BE2C (cell line): Measurements from ENCODE around the gene PORCN.
A peak's percentile ranks its signal among the peaks of the same experiment; 100 is the strongest.

Source experiments
- DNase-seq: peaks from one replicate; pipeline ENCODE4 v3.0.0-alpha.2; 2020
- H3K27me3 ChIP-seq: fragments of 250-450 bp; sonication (Bioruptor Pico); 2 replicates; pipeline ENCODE4 v1.5.1; 2020; ENCODE audit warnings: mild to moderate bottlenecking
- H3K36me3 ChIP-seq: fragments of 250-450 bp; sonication (Bioruptor Pico); 2 replicates; pipeline ENCODE4 v1.5.1; 2020; ENCODE audit warnings: mild to moderate bottlenecking
- H3K4me1 ChIP-seq: fragments of 250-450 bp; sonication (Bioruptor Pico); 2 replicates; pipeline ENCODE4 v1.5.1; 2020
- H3K4me3 ChIP-seq: 2 replicates; pipeline ENCODE4 v1.5.1; 2011; ENCODE audit warnings: low read depth, low read length
- H3K9me3 ChIP-seq: fragments of 250-450 bp; sonication (Bioruptor Pico); 2 replicates; pipeline ENCODE4 v1.5.1; 2020
- CTCF ChIP-seq: IDR thresholded peaks from 2 replicates; pipeline ENCODE4 v1.5.1; 2012; ENCODE audit warnings: mild to moderate bottlenecking, low read depth, low read length

The PORCN gene

GRCh38 chrX:48532161-48532560, 23.4 kb downstream of the PORCN start:
- Histone ChIP-seq H3K4me1 (no peaks in the 10 kb centered on the region), H3K36me3 (peaks cover 3% of the 10 kb centered on the region; the same call in 1 of the 2 replicates), H3K27me3 (no peaks in the 10 kb centered on the region), H3K4me3 (no peak overlapping the region), H3K9me3 (no peaks in the 10 kb centered on the region)
- DNase-seq, result no peak
- TF ChIP-seq CTCF, result no peak

- Histone ChIP-seq H3K27me3 (no peaks in the 10 kb centered on the region), H3K36me3 (peaks cover 2% of the 10 kb centered on the region; the same call in 1 of the 2 replicates), H3K9me3 (no peaks in the 10 kb centered on the region), H3K4me1 (no peaks in the 10 kb centered on the region), H3K4me3 (no peak overlapping the region)
- no peak for DNase-seq
- no peak for TF ChIP-seq CTCF
These were observed 24.4 kb downstream of the PORCN start for GRCh38 chrX:48533165-48533564.

GRCh38 chrX:48538641-48539344, 30.0 kb downstream of the PORCN start:
- H3K27me3 ChIP-seq, result no peaks in the 10 kb centered on the region
- H3K4me3 ChIP-seq, result peak overlapping the region; percentile 66
- no peak for DNase-seq
- no peaks in the 10 kb centered on the region for H3K9me3 ChIP-seq
- H3K36me3 ChIP-seq, result no peaks in the 10 kb centered on the region
- no peak for TF ChIP-seq CTCF
- no peaks in the 10 kb centered on the region for H3K4me1 ChIP-seq

- peak; percentile 94 for DNase-seq
These were observed 30.7 kb downstream of the PORCN start, which contains the start of gene TBC1D25 for GRCh38 chrX:48539345-48540027. Gene TBC1D25 (plus strand): TSS chrX:48539714. CDS start chrX:48539798, 84 bp downstream.

GRCh38 chrX:48540028-48540375, 31.2 kb downstream of the PORCN start:
- no peaks in the 10 kb centered on the region for H3K27me3 ChIP-seq
- peak overlapping the region; percentile 66 for H3K4me3 ChIP-seq
- no peaks in the 10 kb centered on the region for H3K4me1 ChIP-seq
- no peaks in the 10 kb centered on the region for H3K9me3 ChIP-seq
- DNase-seq, result no peak
- no peak for TF ChIP-seq CTCF
- H3K36me3 ChIP-seq, result no peaks in the 10 kb centered on the region

More at GRCh38 chrX:48539345-48540027, 30.7 kb downstream of the PORCN start, which contains the start of gene TBC1D25:
- Histone ChIP-seq H3K9me3 (no peaks in the 10 kb centered on the region), H3K36me3 (no peaks in the 10 kb centered on the region), H3K27me3 (no peaks in the 10 kb centered on the region), H3K4me1 (no peaks in the 10 kb centered on the region), H3K4me3 (peak within 1 kb of the TSS; percentile 66)
- TF ChIP-seq CTCF, result peak; percentile 29

- Histone ChIP-seq H3K27me3 (no peaks in the 10 kb centered on the region), H3K4me3 (peak overlapping the region; percentile 66), H3K9me3 (no peaks in the 10 kb centered on the region), H3K36me3 (no peaks in the 10 kb centered on the region), H3K4me1 (no peaks in the 10 kb centered on the region)
- no peak for DNase-seq
- TF ChIP-seq CTCF, result no peak
These were observed 31.7 kb downstream of the PORCN start for GRCh38 chrX:48540480-48540879.
